Stomach smooth muscle (tissue), 2 donors: ENCODE measurements around the gene ZNF275.
"Not testable (repeated sequence)": the region's sequence is repeated elsewhere in the genome, so short reads cannot be mapped to it uniquely, and the experiment has no call there.

Experiments
- H3K27ac ChIP-seq: one replicate; pipeline ENCODE4 v1.7.0; 2013; ENCODE audit warnings: mild to moderate bottlenecking, low read length, inconsistent platforms
- H3K27me3 ChIP-seq, 2 donors: one replicate each; pipeline ENCODE4 v1.7.0; 2013; ENCODE audit warnings: low read length in 2 of 2; ENCODE audit not compliant: insufficient read depth in 2 of 2, control insufficient read depth in 1 of 2
- H3K36me3 ChIP-seq, 2 donors: one replicate each; pipeline ENCODE4 v1.7.0; 2013; ENCODE audit warnings: low read length in 2 of 2; ENCODE audit not compliant: control insufficient read depth in 2 of 2, insufficient read depth in 2 of 2
- H3K4me1 ChIP-seq: one replicate; pipeline ENCODE4 v1.7.0; 2013; ENCODE audit warnings: low read length; ENCODE audit not compliant: control insufficient read depth, insufficient read depth
- H3K4me3 ChIP-seq, 2 donors: one replicate each; pipeline ENCODE4 v1.7.0; 2013; ENCODE audit warnings: low read length in 2 of 2
- H3K9ac ChIP-seq, 2 donors: one replicate each; pipeline ENCODE4 v1.7.0; 2013; ENCODE audit warnings: low read length in 2 of 2, mild to moderate bottlenecking in 1 of 2
- H3K9me3 ChIP-seq, 2 donors: one replicate each; pipeline ENCODE4 v1.7.0; 2013; ENCODE audit warnings: low read length in 2 of 2; ENCODE audit not compliant: control insufficient read depth in 2 of 2
- donor health status: healthy.
- donor health status: Pancreatic carcinoma.

Gene ZNF275

GRCh38 chrX:153333821-153334653, at the start of gene ZNF275:
TSS of gene ZNF275 (plus strand) at chrX:153334153. CDS start at chrX:153336680, 2,527 bp downstream.
- Histone ChIP-seq H3K27me3 (peaks cover 0 to 8% of the 10 kb centered on the region in 2 donors), H3K4me3 (peak within 1 kb of the TSS; percentile 65 to 74), H3K9ac (peak within 1 kb of the TSS; percentile 71 to 72), H3K9me3 (peaks cover 0 to 3% of the 10 kb centered on the region in 2 donors), H3K27ac (no peak within 1 kb of the TSS), H3K36me3 (peaks cover 4 to 8% of the 10 kb centered on the region in 2 donors), H3K4me1 (peaks cover 11% of the 10 kb centered on the region)

- H3K4me3 ChIP-seq, H3K9ac ChIP-seq, H3K27me3 ChIP-seq, H3K4me1 ChIP-seq, H3K9me3 ChIP-seq, H3K27ac ChIP-seq, H3K36me3 ChIP-seq: not testable (repeated sequence)
Measured at GRCh38 chrX:153285678-153286077, 48.3 kb upstream of the ZNF275 start.

- H3K27ac ChIP-seq, H3K36me3 ChIP-seq, H3K4me1 ChIP-seq: not testable (repeated sequence)
Measured at GRCh38 chrX:153288807-153289206, 45.1 kb upstream of the ZNF275 start.

GRCh38 chrX:153293485-153294071, 40.4 kb upstream of the ZNF275 start:
- H3K4me3 ChIP-seq, H3K9me3 ChIP-seq, H3K27ac ChIP-seq, H3K4me1 ChIP-seq, H3K36me3 ChIP-seq, H3K27me3 ChIP-seq, H3K9ac ChIP-seq: not testable (repeated sequence)

More at GRCh38 chrX:153288807-153289206, 45.1 kb upstream of the ZNF275 start:
- not testable (repeated sequence) for H3K4me3 ChIP-seq, H3K9ac ChIP-seq, H3K27me3 ChIP-seq, H3K9me3 ChIP-seq

GRCh38 chrX:153297376-153297775, 36.6 kb upstream of the ZNF275 start:
- no peak overlapping the region for H3K9ac ChIP-seq
- H3K36me3 ChIP-seq: no peaks in the 10 kb centered on the region
- H3K4me3 ChIP-seq: no peak overlapping the region
- H3K4me1 ChIP-seq: no peaks in the 10 kb centered on the region
- H3K27me3 ChIP-seq: peaks cover 0 to 2% of the 10 kb centered on the region in 2 donors
- H3K9me3 ChIP-seq: peaks cover 0 to 2% of the 10 kb centered on the region in 2 donors
- H3K27ac ChIP-seq: no peak overlapping the region

GRCh38 chrX:153299855-153300254, 34.1 kb upstream of the ZNF275 start:
- H3K27me3 ChIP-seq: peaks cover 0 to 10% of the 10 kb centered on the region in 2 donors
- no peak overlapping the region for H3K27ac ChIP-seq
- H3K4me3 ChIP-seq: no peak overlapping the region
- no peak overlapping the region for H3K9ac ChIP-seq
- H3K9me3 ChIP-seq: no peaks in the 10 kb centered on the region
- H3K4me1 ChIP-seq: no peaks in the 10 kb centered on the region
- no peaks in the 10 kb centered on the region for H3K36me3 ChIP-seq

- Histone ChIP-seq H3K9me3 (no peaks in the 10 kb centered on the region), H3K27me3 (peaks cover 0 to 9% of the 10 kb centered on the region in 2 donors), H3K4me3 (no peak overlapping the region), H3K27ac (no peak overlapping the region), H3K4me1 (no peaks in the 10 kb centered on the region), H3K36me3 (no peaks in the 10 kb centered on the region), H3K9ac (no peak overlapping the region)
Measured at GRCh38 chrX:153301746-153302145, 32.2 kb upstream of the ZNF275 start.

GRCh38 chrX:153302796-153303195, 31.2 kb upstream of the ZNF275 start:
- H3K4me1 ChIP-seq: no peaks in the 10 kb centered on the region
- H3K9me3 ChIP-seq: no peaks in the 10 kb centered on the region
- H3K27me3 ChIP-seq: peaks cover 0 to 16% of the 10 kb centered on the region in 2 donors
- no peak overlapping the region for H3K9ac ChIP-seq
- H3K4me3 ChIP-seq: no peak overlapping the region
- H3K27ac ChIP-seq: no peak overlapping the region
- H3K36me3 ChIP-seq: no peaks in the 10 kb centered on the region

- Histone ChIP-seq H3K4me3 (no peak overlapping the region), H3K9me3 (no peaks in the 10 kb centered on the region), H3K27ac (no peak overlapping the region), H3K36me3 (no peaks in the 10 kb centered on the region), H3K27me3 (peaks cover 0 to 16% of the 10 kb centered on the region in 2 donors), H3K9ac (no peak overlapping the region), H3K4me1 (no peaks in the 10 kb centered on the region)
Measured at GRCh38 chrX:153303276-153304262, 30.4 kb upstream of the ZNF275 start.

- H3K27ac ChIP-seq: no peak overlapping the region
- H3K36me3 ChIP-seq: no peaks in the 10 kb centered on the region
- peaks cover 0 to 18% of the 10 kb centered on the region in 2 donors for H3K27me3 ChIP-seq
- no peaks in the 10 kb centered on the region for H3K9me3 ChIP-seq
- no peak overlapping the region for H3K4me3 ChIP-seq
- no peaks in the 10 kb centered on the region for H3K4me1 ChIP-seq
- H3K9ac ChIP-seq: no peak overlapping the region
Measured at GRCh38 chrX:153304988-153305736, 28.8 kb upstream of the ZNF275 start.
